Mucosa of descending colon (tissue), 3 donors: ENCODE data around the gene DPF1. TPM values are rescaled to one million over a fixed set of nuclear protein-coding genes. Genes with fewer than 3 reads are reported as not detected.

Experiments
- ATAC-seq: fragments of 200-7000 bp; cut with Tn5 transposase; one replicate; pipeline ENCODE4 v1.9.1; 2020; ENCODE audit warnings: mild to moderate bottlenecking, moderate library complexity
- DNase-seq, 3 donors: peaks; one replicate each; pipeline ENCODE4 v3.0.0-alpha.2; 2020
- H3K36me3 ChIP-seq: fragments of 200-600 bp; one replicate; pipeline ENCODE4 v1.8.0; 2021; ENCODE audit warnings: low read depth, mild to moderate bottlenecking
- H3K4me1 ChIP-seq: fragments of 200-600 bp; one replicate; pipeline ENCODE4 v1.8.0; 2021; ENCODE audit warnings: low read depth, mild to moderate bottlenecking
- H3K4me3 ChIP-seq: fragments of 200-600 bp; one replicate; pipeline ENCODE4 v1.8.0; 2021; ENCODE audit warnings: mild to moderate bottlenecking
- H3K9me3 ChIP-seq: fragments of 200-600 bp; one replicate; pipeline ENCODE4 v1.8.0; 2021; ENCODE audit warnings: mild to moderate bottlenecking
- CTCF ChIP-seq: fragments of 200-600 bp; IDR thresholded peaks from one replicate; pipeline ENCODE4 v1.8.0; 2022; ENCODE audit warnings: antibody characterized with exemption, mild to moderate bottlenecking
- intact Hi-C, 2 donors: fragments of 100-400 bp; cut with DNase I in 1 of 2; cut with micrococcal nuclease in 1 of 2; formaldehyde crosslinking; loops; one replicate each; pipeline versions ENCODE4 v1.11.0 to v1.11.1; 2022; cut with DNase I, micrococcal nuclease
- total RNA-seq, 3 donors: library from RNA; stranded (reverse); fragmentation: NEBNext Ultra II Directional in 2 of 3; extraction: Animal tissue kit (Norgen Biotek cat#: 25700) in 2 of 3; gene quantifications; one replicate each; pipeline versions ENCODE4 v1.2.1 to v1.2.4, GENCODE V29; 2021 to 2023
- donor health status: DM: no; HTN: no; CAD: no; lungs with moderate emphysema.
- donor health status: DM: no; HTN: no; CAD: no.
- donor health status: DM: no; HTN: yes; CAD: no.

The DPF1 gene
- total RNA-seq, 3 donors from 2014 or later: 0.22 TPM; not detected in 2

DNA sequence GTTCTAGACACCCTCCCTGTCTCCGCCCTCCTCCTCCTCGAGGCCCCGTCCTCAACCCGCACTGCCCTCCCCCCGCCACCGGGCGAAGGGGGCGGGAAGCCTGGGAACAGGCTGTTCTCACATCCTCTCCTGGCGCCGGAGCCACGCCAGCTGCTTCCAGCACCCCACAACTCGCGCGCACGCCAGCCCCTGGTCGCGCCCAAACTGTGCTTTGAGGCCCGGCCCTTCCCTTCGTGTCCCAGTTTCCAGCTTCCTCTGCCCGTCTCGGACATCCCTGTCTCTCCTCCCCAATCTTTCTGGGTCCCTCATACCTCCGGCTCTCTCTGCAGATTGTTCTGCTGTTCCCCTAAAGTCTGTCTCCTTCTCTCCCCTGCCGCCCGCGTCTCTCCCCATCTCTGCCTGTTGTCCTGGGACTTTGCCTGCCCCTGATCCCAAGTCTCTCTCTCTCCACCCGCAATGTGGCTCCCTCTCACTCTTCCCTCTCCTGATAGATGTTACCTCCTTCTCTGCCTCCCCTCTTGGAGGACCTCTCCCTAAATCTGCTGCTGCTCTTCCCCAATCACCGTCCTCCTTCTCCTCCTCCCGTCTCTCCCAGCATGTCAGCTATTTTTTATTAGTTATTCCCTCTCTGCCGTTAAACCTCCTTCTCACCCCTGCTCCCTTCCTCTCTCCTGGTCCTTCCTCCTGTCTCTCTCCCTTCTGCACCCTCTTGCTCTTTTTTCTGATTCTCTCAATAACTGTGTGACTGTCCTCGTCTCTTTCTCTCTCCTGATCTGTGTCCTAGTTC is 14.2 kb downstream of the DPF1 start:
- intact Hi-C loops: no loop called here
- DNase-seq (peak; percentile 27 to 70 (median 50)), ATAC-seq (peak; percentile 50)
- Histone ChIP-seq H3K9me3 (no peaks in the 10 kb centered on the region), H3K36me3 (peaks cover 3% of the 10 kb centered on the region), H3K4me1 (peaks cover 9% of the 10 kb centered on the region), H3K4me3 (no peak overlapping the region)
- no peak for TF ChIP-seq CTCF

- TF ChIP-seq CTCF: no peak
- H3K36me3 ChIP-seq: peaks cover 3% of the 10 kb centered on the region
- H3K4me3 ChIP-seq: no peak overlapping the region
- DNase-seq (no peak), ATAC-seq (peak; percentile 3)
- H3K4me1 ChIP-seq: peaks cover 9% of the 10 kb centered on the region
- intact Hi-C loops: no loop called here
- H3K9me3 ChIP-seq: no peaks in the 10 kb centered on the region
These were observed 14.9 kb downstream of the DPF1 start for GRCh38 chr19:38209152-38209551.

DNA sequence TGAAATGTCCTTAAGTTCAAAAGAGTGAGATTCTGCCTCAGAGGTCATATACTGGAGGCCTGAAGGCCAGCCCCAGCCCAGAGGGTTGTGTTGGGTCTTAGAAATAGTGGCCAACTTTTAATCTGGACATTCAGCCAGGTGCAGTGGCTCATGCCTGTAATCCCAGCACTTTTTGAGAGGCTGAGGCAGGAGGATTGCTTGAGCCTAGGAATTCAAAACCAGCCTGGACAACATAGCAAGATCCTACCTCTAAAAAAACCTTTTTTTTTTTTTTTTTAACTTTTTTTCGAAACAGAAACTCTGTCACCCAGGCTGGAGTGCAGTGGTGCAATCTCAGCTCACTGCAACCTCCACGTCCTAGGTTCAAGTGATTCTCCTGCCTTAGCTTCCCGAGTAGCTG is 15.5 kb downstream of the DPF1 start:
- no peak for TF ChIP-seq CTCF
- H3K9me3 ChIP-seq: no peaks in the 10 kb centered on the region
- DNase-seq (no peak), ATAC-seq (no peak)
- peaks cover 7% of the 10 kb centered on the region for H3K4me1 ChIP-seq
- no peak overlapping the region for H3K4me3 ChIP-seq
- intact Hi-C loops: no loop called here
- peaks cover 3% of the 10 kb centered on the region for H3K36me3 ChIP-seq

GRCh38 chr19:38207543-38207942 is 16.5 kb downstream of the DPF1 start:
- Histone ChIP-seq H3K36me3 (peaks cover 3% of the 10 kb centered on the region), H3K9me3 (no peaks in the 10 kb centered on the region), H3K4me1 (peaks cover 7% of the 10 kb centered on the region), H3K4me3 (no peak overlapping the region)
- DNase-seq: no peak
- no peak for TF ChIP-seq CTCF
- intact Hi-C loops: no loop called here
- no peak for ATAC-seq

DNA sequence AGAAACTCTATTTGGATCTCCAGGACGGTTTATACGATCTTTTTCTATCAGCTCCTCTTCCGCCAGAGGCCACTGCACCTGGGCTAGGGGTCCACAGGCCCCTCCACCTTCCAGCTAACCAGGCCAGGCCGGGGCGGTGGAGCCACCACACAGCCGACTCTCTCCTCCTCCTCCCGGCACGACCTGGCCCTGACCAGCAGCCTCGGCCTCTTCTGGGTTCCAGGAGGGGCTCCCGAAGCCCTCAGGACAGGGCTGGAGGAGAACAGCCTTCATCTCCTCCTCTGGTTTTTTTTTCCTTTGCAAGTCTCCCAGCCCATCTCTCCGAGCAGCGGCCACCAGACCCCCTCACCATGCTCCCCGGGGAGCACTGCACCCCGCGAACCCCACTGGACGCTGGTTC is 17.1 kb downstream of the DPF1 start:
- intact Hi-C loops: no loop called here
- no peak for DNase-seq
- Histone ChIP-seq H3K9me3 (no peaks in the 10 kb centered on the region), H3K4me1 (peaks cover 7% of the 10 kb centered on the region), H3K36me3 (peaks cover 3% of the 10 kb centered on the region), H3K4me3 (no peak overlapping the region)
- no peak for TF ChIP-seq CTCF
- no peak for ATAC-seq
